Astrocyte (in vitro differentiated cells and primary cell): Measurements from ENCODE around the gene ZNF341.

ENCODE experiments used
- EZH2 ChIP-seq: IDR thresholded peaks from 2 replicates; pipeline ENCODE4 v1.6.1; 2012; ENCODE audit warnings: mild to moderate bottlenecking, low read length, inconsistent platforms; ENCODE audit not compliant: insufficient read depth
- TF ChIP-seq, protein P1 (sequence below): IDR thresholded peaks from 2 replicates; pipeline ENCODE4 v1.5.1; 2011; ENCODE audit warnings: low read depth, mild to moderate bottlenecking, inconsistent platforms, low read length, moderate library complexity; ENCODE audit not compliant: insufficient read depth

DNA sequence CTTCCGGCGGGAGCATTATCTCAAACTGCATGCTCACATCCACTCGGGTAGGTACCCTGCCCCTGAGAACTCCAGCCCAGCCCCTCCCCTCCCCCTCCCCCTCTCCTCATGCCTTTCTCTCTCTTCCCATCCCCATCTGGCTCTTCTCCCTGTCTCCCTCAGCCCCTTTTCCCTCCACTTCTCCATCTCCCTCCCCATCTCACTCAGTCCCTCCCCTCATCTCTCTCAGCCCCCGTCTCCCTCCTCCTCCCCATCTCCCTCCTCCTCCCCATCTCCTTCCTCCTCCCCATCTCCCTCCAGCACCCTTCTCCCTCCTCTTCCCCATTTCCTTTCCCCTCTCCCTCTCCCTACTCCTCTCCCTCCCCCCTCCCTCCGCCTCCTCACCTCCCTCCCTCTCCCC, 52.0 kb downstream of the ZNF341 start:
- TF ChIP-seq, protein P1, sequence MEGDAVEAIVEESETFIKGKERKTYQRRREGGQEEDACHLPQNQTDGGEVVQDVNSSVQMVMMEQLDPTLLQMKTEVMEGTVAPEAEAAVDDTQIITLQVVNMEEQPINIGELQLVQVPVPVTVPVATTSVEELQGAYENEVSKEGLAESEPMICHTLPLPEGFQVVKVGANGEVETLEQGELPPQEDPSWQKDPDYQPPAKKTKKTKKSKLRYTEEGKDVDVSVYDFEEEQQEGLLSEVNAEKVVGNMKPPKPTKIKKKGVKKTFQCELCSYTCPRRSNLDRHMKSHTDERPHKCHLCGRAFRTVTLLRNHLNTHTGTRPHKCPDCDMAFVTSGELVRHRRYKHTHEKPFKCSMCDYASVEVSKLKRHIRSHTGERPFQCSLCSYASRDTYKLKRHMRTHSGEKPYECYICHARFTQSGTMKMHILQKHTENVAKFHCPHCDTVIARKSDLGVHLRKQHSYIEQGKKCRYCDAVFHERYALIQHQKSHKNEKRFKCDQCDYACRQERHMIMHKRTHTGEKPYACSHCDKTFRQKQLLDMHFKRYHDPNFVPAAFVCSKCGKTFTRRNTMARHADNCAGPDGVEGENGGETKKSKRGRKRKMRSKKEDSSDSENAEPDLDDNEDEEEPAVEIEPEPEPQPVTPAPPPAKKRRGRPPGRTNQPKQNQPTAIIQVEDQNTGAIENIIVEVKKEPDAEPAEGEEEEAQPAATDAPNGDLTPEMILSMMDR, result no peak
- TF ChIP-seq EZH2, result no peak
